DMS114 treated with DMSO at 0.1 percent for 48 hours (cell line): ENCODE measurements around the gene CFAP100.

Experiments
- DNase-seq: peaks from one replicate; lab custom pipeline; 2025; ENCODE audit not compliant: unreplicated experiment; lab: John Stamatoyannopoulos, UW

CFAP100 gene

DNA sequence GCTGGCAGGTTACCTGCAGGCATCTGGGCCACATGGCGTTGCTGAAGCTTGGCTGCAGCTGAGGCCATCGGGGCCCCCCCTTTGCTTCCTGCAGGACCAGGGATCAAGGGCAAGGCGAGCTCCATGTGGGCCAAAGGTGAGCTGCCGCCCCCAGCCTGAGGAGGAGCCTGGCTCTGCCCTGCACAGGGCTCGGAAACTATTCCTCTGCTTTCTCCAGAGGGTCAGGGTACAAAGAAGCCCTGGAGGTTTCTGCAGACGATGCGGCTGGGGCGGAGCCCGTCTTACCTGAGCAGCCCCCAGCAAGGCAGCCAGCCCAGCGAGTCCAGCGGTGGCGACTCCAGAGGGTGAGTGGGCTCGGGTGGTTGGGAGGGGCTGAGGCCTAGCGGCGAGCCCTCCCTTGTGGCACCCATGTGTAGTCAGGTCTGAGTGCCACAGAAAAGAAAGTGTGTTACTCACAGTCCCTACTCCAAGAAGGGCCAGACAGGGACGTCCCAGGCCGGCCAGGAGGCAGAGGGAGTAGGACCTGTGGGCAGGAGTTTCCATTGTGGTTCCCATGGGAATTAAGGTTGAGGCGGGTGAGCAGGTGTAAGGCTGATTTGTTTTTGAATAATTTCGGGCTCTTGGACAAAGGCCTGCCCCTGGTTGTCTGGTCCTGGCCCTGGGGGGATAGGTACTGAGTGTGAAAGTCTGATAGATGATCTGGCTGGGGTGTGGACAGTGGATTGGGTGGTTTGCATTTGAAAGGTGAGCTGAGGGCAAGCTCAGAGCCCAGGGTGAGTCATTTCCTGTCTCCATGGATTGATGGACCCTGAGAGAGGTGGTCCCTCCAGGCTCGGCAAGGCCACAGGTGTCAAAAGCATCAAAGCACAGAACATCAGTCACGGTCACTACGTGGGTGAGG, 25.4 kb downstream of the CFAP100 start:
- DNase-seq: no peak

DNA sequence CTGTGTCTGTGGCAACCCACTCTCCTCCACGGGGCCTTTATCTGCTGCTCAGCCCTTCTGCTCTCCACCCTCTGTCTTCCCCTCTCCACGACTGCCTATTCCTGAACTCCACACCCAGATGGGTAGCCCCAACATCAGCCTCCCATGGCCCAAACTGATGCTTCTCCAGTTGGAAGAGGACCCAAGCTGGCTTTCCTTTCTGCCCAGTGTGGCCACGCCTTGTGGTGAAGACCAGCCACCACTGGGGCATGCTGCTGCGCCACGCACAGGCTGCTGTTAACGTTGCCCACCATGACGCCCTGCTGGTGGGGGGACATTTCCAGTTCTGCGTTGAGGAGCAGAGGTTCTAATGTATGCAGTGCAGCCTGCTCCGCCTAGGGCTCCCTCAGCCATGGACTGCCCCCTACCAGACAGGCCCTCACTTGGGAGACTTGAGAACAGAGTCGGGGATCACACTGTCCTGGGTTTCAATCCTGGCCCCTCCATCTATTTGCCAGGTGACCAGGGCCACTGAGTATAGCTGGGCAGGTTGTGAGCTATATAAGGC, 26.9 kb downstream of the CFAP100 start:
- no peak for DNase-seq

DNA sequence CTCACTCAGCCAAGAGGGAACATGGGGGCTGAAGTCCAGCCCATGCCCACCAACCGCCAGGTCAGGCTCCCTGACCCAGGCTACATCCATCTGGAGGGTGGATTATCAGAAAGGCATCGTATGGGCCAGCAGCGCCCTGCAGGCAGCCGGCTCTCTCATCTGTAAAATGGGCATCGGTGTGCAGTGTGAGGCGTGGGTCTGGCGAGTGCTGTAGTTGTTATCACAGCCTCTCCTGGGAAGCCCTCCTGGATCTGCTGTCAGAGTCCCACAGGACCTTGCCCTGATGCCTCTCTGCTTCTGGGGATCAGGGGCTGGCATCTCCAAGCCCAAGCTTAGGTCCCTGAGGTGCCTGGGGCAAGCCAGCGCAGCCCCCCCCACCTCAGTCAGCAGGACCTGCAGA, 27.4 kb downstream of the CFAP100 start:
- DNase-seq: no peak

DNA sequence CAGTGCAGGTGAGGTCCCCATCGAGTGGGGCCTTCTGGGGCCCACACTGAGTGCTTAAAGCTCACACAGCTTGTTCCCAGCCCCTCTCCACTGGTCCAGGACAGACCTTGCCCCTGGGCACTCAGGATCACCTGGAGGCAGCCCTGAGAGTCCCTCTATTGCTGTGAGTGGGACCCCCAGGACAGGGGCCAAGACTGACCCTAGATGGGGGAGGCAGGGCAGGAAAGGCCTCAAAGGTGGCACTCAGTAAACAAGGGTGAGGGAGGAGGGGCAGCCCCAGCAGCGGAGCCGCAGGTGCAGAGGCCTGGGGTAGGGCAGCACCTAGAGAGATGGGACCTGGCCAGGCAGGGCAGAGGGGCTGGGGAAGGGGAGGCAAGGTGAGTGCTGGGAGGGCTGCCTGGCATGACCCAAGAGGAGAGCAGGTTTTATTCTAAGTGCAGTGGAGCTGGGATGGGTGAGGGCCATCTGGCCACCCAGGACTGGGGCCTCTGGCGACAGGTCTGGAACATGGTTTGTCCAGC, 27.9 kb downstream of the CFAP100 start:
- no peak for DNase-seq

DNA sequence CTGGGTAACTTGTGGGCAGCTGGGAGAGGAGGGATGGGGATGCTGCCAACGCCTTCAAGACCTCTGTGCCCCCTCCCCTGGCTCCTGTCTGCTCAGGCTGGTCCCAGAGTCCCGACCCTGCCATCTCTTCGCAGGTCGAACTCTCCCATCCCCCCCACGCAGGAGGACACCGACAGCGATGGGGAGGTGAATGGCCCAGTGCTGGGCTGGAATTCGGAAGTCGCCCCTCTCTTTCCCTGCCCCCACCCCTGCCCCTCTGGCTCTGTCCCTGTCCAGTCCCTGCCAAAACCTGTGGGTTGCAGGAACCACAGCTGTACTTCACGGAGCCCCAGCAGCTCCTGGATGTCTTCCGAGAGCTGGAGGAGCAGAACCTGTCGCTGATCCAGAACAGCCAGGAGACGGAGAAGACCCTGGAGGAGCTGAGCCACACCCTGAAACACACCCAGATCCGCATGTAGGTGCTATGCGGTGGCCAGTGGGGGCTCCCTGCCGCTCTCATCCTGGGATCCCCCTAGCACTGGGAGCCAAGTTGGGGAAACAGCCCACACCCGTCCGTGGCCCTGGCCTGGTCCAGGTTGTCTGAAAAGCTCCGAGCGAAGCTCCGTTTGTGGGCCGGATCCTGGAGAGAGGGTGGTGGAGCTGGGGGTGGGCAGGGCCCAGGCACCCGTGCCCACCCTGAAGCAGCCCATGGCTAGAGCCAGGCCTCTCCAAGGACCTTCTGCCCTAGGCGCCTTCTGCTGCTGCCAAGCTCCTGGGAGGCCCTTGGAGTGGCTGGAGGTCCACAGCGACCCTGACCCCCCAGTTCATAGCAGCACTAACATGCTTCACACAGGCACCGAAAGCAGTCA, 28.7 kb downstream of the CFAP100 start:
- DNase-seq: no peak

DNA sequence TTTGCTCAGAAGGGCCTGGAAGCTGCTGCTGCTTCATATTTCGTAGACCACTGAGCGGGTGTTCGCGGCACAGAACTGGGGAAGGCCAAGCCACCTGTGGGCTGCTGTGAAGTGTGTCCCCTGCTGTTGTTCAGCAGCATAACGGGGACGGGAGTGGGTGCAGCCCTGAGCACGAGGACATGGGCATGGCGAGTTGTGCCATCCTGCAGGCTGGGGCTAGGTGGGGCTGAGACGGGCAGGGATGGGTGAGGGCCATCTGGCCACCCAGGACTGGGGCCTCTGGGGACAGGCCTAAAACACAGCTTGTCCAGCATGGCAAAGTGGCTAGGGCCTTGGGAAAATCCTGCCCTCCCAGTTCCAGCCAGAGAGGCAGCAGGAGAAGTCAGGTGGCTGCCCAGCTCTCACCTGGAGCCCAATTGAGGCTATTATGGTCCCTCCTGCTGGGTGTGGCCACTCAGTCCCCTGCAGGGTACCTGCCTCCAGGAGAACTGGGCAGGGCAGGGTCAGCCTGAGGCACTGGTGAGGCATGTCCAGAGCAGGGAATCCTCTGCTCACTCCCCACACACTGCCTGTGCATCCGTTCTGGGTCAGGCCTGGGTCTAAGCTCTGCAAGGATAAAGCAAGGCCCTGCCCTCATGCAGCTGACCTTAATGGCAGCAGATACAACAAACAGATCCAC, 29.5 kb downstream of the CFAP100 start:
- DNase-seq: no peak

DNA sequence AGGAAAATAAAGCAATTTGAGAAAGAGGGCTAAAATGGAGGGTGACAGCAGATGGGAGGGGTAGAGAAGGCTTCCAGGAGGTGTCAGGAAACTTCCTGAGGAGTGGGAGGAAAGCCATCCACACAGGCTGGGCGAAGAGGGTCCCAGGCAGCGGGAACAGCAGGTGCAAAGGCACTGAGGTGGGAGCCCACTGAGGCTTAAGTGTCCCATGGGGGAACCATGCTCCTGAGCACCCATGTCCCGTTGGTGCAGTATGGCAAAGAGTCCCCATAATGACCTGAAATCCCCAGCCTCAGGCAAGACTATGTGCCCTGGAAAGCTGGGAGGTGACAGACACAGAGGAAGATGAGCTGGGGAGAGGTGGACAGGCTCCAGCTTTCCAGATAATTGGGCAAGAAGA, 30.0 kb downstream of the CFAP100 start:
- no peak for DNase-seq

DNA sequence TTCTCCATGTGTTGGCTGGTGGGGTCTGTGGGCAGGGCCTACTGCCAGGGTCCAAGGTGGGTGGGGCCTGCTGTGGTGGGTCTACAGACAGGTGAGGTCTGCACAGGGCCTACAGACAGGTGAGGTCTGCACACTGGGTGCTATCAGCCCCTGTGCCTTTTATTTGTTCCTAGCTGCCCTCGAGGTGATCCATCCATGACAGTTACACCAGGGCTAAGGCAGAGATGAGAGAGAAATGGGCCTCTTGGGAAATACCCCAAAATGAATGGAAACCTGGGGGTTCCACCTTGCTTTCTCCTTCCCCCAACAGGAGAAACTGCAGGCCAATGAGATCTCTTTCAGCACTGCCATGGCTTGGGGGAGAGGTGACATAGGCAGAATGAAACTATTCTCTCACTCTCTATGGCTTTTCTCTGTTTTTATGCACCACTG, 36.4 kb downstream of the CFAP100 start:
- DNase-seq: no peak

DNA sequence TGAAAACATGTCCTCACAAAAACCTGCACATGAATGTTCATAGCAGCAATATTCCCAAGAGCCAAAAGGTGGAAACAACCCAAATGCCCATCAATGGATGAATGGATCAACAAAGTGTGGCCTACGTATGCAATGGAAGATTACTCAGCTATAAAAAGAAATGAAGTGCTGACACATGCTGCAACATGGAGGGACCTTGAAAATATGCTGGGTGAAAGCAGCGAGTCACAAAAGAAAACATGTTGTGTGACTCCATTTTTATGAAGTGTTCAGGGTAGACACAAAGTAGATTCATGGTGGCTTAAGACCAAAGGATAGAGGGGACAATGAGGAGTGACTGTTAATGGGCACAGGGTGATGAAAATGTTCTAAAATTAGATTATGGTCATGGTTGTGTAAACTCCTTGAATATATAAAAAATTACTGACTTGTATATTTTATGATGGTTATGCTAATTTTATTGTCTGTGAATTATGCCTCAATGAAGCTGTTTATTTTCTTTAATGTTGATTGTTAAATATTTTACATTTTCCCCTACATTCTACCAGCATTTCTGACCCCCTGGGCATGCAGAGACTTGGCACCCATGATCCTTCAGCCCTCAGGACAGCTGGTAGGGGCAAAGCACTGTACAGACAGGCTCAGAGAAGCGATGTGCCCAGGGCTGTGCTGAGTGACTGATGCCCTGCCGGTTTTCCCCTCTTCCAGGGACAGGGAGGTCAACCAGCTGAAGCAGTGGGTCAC, 37.8 kb downstream of the CFAP100 start:
- no peak for DNase-seq

DNA sequence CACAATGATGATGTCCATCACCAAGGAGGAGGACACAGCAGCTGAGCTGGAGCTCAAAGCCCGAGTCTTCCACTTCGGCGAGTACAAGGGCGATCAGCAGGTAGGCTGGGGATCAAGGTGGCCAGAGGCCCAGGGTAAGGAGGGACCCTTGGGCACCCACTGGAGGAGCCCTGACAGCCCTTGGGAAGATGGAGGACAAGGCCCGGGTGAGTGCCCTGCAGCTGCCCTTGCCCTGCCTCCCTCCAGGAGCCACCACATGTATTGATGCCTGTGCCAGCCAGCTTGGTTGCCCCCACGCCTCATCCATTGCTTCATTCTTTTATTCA, 38.4 kb downstream of the CFAP100 start:
- no peak for DNase-seq

DNA sequence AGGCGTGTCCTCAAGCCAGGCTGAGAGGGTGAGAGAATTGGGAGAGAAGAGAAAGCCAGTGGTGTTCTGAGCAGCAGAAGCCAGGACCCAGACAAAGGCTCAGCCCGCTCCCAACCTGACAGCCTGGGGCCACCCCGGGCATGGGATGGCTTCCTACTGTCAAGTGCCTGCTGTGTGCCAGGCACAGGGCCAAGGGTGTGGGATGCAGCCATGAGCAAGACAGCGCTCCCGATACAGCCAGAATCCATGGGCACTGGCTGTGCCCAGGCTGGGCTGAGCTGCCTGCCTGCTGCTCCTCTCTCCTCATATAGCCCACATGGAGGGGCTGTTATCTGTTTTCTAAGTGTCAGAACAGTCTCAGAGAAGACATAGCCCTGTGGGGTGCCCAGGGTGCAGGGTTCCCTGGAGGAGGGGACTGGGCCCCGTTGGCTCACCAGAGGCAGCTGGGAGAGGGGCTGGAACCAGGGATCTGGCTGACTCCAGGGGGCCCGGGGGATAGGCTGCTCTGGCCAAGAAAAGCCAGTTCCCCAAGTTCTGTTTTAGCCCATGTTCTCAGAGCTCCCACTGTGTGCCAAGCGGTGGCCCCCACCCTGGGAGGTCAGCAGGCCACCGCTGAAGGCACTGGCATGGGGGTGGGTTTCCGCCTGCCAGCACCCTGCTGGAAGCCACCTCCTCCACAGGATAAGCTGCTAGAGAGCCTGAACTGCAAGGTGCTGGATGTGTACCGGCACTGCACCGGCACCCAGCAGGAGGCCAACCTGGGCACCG, 39.0 kb downstream of the CFAP100 start:
- DNase-seq: no peak

DNA sequence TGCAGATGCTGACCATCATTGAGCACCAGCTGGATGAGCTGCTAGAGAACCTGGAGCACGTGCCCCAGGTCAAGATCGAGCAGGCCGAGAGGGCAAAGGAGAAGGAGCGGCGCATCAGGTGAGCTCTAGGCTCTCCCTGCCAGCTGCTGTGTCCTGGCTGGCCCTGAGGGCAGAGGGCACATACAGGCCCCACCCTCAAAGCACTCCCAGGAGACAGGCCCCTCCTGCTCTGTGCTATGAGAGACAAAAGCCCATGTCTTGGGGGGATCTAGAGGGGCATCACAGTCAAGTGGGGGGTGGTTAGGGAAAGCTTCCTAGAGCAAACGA, 39.5 kb downstream of the CFAP100 start:
- no peak for DNase-seq

DNA sequence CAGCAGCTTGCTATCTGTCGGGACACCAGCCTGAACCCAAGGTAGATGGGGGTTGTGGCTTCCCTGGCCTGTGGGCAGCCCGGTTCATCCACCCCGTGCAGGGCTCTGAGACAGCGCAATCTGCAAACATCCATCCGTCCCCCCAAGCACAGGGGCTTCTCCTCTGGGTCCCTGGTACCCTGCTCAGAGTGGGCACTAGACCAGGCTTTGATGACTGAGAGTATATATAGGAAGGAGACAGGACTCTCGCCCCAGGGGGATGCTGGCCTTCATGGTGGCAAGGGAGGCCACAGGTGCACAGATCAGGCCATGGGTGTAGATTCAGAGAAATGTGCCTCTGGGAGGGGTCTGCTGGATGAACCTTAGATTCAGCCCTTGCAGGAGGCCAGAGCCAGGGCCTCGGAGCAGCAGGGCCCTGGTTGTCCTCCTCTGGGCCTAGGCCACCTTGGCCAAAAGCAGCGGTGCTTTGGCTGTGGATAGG, 40.3 kb downstream of the CFAP100 start:
- DNase-seq: no peak

DNA sequence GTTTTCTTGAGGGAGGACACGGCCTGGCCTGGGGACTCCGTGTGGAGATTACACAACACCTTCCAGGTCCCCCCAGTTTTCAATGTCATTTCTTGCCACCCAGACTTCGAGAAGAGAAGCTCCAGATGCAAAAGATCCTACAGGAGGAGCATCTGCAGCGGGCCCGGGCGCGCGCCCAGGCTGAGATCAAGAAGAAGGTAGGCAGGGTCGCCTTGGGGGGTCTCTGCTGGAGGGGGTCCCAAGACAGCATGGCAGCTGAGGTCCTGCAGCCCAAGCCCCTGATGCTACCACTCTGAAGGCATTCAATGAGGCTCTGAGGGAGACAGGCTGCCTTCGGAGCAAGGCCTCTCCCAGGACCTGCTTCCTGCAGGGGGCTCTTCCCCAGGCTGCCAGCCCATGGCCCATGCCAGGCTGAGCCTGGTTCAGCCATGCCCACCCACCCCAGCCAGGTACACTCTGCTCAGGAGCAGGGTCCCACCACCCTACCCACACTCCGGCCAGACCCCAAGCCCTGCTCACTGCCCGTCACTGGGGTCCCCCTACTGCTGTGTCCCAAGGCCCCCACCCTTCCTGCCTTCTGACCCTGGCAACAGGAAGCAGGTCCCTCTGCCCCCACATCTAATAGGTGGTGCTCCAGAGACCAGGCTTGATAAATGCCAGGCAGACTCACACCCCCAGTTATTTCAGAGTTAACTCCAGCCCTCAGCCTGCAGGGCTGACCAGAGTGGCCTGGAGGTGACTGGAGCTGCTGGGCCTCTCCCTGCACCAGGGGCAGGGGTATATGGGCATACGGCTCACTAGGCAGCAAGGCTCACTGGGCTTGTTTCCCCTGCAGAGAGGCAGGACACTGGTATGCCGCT, 41.0 kb downstream of the CFAP100 start:
- DNase-seq: no peak

DNA sequence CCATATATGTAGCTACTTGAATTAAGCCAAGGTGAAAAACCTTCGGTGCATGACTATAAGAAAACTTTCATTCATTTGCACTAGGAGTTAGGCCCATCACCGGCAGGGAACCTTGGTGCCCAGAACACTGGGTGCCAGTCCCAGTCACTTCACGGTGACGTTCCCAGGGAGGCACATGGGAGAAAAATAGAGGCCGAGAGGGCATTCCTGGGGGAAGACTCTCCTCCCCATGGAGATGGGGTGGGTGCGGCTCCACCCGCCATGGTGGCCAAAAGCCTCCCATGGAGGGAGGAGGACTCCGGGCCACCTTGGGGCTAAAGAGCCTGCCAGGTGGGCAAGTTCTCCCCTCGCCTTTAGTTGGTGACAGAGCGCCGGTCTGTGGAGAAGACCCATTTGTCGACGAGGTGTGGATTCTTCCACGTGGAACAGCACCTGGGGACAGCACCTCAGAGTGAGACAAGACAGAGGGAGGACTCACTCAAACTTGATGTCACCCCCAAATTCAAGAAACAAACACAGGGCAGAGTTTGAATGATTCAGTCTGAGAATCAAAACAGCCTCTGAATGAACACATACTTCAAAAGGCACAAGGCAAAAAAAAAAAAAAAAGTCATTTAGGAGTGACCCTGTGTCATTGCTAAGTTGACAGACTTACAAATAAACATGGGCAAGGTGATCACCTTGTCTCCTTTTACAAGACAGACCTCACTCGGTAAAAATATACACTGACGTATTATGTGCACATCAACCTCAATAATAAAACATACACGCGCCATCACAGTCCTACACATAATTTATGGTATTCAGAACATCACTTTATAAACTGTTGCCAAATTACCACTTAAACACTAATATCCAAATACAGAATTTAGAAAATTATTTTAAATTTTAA, 42.4 kb downstream of the CFAP100 start:
- DNase-seq: no peak

DNA sequence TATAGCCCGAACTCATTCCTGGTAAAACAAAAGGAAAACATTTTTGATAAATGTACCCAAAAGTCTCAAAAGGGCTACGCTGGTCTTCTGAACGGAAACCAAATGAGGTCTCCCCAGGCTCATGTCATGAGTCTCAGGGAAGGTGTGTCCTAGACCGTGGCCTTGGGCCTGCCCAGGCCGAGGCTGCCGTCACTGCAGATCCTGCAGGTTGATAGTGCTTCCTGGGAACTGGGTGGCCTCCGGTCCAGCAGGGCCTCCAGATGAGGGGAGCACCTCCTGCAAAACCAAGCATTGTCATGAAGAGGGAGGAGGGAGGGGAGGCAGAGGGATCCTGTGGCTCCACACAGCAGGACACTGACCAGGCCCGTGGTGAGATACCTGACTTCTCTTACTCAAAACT, 43.5 kb downstream of the CFAP100 start:
- no peak for DNase-seq

DNA sequence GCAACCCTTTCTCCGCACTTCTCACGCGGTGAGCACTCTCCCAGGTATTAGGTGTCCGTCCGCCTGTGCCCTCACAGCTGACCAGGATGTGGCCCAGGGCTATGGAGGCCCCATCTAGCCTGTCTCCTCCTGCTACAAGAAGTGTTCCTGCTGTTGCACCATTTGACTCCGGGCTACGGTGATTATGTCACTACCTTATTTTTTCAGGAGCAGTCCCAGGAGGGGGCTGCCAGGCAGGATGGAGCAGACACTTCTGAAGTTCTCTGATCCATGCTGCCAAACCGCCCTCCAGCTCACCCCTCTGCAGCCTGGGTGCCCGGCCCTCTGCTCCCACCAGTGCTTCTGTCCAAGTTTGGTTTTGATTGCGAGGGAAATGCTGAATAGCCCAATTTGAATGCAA, 44.0 kb downstream of the CFAP100 start:
- DNase-seq: no peak
